HG03378 (cell line): Measurements from ENCODE around the gene CA12.

Experiments used
- ATAC-seq: cut with Tn5 transposase; IDR thresholded peaks from one replicate; pipeline ENCODE4 v1.9.1; 2021; ENCODE audit warnings: mild to moderate bottlenecking, moderate library complexity; ENCODE audit not compliant: unreplicated experiment

CA12 gene

DNA sequence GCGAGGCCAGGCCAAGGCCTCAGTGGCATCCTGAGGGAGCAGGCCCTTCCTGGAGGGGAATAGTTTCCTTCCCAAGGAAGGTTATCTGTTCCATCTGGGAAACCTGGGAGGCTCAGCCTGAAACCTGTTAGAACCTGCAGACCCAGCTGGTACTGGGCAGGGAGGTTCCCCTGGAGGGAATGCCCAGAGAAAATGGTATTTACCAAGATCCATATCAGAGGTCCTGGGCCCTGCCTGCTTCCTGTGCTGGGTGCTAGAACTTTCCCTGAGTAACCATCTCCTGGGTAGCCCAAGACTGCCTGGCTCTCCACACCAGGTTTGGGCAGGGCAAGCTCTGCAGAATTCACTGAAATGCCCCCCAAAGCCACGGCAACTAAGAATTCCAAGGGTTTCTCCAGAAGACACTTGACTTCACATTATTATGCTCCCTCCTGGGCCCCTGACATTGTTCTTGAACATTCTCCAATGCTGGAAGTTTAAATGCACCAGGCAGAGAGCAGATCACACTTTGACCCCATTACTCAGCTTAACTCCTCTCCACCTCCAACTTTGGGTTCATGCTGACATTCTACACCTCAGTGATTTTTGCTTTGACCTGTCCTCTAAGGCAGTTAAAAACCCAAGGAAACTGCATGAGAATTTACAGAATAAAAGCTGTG, 2.0 kb downstream of the CA12 start:
- ATAC-seq, result no peak

DNA sequence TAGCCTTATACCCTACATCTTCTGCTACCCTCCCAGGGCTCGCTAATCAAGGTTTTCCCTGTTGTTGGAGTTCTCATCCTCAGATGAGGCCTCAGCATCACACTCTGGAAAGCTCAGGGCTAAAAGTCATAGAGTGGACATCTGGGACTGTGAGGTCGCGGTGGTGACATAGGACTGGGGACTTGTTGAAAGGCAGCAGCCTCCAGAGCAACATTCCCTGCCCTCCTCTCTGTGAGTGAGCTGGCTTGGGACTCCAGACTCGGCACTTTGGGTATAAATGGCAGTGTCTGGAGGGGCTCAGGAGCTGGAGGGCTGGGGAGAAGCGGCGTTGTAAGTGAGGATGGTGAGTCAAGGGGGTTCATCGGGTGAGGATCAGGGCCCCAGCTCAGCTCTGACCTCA, 2.7 kb downstream of the CA12 start:
- no peak for ATAC-seq

DNA sequence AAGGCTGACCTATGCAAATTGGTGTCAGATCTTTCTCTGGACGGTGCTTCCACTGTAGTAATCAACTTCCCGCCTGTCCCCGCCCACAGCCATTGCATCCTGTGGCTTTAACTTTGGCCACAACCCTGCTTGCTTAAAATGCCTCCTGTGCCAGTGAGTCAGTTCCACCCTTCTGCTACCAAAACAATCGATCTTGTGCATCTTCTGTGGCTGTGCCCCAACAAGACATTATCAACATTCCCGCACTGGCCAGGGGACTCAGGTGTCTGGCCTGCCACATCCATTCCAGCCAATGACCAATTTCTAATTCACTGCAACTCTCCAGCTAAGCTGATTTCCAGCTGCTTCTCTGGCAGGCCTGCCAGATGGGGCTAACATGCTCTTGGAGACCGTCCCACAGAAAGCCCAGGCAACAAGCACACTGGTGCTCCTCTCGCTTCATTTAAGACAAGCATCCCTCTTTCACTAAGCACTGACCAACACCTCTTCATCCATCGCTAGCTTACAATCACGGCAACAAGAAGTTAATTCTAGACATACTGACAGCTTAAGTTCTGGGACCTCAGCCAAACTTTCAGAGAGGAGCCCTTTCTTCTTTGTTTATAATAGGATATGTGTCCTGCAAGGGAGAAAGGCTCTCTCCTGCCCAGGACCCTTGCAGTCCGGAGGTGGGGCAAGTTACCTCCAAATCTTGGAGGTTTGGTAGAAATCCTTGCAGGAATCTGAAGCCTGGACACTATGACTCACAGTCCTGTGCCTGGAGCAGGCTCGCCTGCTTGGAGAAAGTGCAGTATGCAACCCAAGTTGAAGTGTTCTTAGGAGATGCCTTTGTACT, 6.7 kb downstream of the CA12 start:
- ATAC-seq, result no peak

DNA sequence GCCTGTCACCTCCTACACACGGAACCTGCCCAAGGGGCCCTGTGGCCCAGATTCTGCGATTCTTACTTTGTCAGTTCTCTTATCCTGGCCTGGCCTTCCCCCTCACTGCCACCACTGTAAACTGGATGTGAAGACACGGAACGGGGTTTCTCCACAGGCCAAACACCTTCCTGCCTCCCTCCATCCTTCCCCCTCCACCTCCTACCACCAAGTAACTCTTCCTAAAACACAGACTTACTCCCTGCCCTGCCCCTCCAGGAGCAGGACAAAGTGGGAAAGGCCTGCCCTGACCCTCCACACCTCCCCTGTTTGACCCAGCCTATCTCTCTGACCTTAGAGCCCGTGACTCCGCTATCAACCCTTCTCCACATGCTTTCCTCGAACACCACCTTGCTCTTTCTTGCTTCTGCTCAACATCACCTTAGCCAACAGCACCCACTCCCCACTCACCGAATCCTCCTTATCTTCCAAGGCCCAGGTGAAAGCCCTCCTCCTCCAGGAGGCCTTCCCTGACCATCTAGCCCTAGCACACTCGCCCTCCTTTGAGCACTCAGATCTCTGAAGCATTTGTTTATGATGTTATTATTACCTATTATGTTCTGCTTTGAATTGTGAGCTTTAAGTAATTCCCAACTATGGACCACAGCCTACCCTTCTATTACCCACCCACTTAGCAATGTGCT, 7.6 kb downstream of the CA12 start:
- ATAC-seq, result no peak

DNA sequence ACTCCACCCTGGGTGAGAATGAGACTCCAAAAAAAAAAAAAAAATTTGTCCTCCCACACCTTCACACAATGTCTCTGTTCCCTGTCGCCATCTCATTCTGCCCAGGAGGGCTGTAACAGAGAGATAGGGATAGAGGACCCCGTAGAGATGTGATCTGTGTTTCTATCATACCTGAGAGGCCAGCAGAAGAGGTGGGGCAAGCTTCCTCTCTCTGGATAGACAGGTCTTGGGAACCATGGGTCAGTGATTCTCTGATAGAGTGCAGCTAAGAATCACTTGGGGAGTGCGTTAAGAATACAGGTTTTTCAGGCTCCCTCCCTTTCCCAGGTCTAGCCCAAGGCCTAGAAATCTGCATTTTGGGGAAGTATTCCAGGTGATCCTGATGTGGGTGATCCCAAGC, 8.3 kb downstream of the CA12 start:
- ATAC-seq, result no peak

DNA sequence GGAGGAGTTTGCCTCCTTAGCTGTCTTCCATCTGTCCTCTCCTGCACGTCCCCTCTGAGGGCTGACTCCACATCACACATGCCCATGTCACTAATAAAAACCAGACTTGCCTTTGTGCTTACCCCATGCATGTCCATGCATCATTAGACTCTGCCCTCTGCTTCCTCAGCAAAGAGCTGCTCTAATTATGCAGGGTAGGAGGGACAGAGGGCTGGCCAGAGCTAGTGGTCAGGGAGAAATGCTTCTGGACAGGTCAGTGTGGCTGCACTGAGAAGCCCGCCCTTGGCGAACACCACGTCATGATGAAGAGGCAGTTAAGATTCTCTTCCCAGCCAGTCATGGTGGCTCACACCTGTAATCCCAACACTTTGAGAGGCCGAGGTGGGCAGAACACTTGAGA, 8.9 kb downstream of the CA12 start:
- ATAC-seq, result no peak

DNA sequence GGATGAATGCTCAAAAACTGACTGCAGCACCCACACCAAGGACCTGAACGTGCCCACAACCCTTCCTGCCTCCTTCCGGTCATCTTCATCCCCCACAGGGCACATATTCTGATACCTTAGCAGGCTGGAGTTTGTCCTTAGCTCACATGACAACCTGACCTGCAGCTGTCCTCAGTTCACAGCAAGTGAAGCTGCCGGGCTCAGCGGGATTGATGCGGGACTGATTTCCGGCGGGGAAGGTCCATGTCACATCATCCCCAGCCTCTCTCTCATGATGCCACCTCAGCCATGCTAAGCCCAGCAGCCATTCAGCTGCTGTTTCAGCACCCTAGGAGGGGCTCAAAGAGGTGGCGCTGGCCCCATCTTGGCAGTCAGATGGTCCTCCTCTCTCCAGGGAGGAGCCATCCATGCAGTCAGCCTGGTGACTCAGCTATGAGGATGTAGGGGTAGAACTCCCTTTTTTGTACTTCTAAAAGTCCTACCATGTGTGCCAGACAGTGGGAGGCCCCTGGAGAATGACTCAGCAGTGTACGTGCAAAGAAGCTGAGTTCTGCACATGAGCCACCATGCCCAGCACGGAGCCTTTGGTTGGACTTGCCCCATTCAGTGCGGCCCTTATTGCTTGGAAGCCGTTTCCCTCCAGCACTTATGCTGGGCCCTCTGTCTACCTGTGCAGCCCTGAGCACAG, 9.5 kb downstream of the CA12 start:
- no peak for ATAC-seq

DNA sequence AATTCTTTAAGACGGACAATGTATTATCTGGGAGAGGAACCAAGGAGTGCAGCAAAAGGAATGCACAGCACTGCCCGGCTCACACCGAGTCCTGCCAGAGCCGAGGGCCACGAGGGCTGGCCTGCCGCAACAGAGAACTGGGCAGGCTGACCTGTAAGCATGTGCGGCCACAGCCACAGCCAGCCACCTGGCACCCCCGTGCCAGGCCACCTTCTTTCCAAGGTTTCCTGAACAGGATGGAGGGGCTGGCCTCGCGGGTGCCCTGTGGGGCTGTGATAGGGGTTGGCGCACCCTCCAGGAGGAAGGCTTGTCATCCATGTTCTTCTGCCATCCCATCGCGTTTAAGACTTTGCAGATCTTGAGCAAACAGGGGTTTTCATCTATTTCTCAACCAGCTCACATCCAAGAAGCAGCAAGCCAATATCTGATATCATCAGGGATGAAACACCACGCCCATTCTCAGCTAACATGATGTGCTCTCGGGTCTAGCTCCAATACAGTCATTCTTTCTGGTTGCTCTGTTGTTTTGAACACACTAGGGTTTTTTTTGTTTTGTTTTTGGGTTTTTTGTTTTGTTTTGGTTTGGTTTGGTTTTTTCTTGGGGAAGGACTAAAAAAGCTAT, 10.2 kb downstream of the CA12 start:
- no peak for ATAC-seq

DNA sequence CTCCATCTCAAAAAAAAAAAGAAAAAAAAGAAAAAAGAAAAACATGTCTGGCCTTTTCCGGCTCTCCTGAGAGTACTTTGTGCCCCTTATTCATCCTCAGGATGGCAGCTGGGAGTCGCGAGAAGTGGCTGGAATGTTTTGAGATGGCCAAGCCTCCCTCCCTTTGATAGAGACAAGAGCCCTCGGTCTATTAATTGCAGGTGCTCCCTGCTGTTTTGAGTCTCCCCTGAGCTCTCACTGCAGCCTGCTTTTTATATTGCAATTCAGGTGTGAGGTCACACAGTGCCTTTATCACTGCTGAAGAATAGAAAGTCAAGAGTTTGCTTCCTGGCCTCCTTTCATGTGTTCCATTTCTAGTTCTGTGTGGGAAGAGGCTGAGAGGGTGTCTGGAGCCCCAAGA, 10.9 kb downstream of the CA12 start:
- no peak for ATAC-seq

DNA sequence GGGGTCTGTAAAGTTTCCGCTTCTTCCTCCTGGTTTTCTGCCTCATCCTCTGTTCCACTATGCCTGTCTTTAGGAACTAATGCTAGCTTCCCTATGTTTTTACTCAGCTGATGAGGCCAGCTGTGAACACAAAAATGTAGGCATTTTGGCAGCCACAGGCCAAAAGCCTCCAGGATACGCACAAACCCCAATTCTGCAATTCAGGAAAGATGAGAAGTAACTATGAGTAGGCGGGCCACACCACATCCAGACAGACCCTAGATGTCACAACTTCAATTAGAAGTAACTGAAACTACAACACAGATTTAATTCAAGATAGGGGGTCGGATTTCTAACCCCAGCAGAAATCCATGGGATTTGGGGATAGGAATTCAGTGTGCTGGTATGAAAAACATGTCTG, 11.9 kb downstream of the CA12 start:
- no peak for ATAC-seq

DNA sequence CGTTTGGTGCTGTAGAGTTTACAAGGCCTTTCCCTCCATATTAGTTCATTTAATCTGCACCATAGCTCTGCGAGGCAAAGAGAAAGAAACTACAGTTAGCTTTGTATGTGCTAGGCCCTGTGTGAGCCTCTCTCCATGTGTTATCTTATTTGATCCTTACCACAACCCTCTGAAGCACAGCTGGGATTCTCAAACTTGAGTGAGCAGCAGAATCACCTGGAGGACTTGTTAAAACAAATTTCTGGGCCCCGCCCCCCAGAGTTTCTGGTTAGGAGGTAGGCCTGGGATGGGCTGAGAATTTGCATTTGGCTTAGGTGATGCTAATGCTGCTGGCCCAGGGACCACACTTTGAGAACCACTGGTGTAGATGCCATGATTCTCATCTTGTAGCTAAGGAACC, 12.3 kb downstream of the CA12 start:
- ATAC-seq, result no peak

DNA sequence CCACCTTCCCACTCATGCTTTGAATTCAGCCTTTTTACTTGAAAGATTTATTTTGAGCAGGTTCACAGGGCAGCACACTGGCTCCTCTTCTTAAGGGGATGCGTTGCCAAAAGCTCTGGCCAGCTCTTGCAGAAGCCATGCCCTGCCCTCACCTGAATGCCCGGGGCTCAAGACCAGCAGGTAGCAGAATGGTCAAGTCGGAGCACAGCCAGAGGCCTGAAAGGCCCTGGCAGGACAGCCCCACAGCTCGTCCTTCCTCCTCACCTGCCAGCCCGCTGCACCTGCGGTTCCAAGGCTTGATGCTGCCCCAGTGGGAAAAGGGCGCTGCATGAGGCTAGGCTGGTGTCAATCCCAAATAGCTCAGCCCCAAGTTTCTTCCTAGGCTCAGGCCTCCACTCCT, 13.1 kb downstream of the CA12 start:
- ATAC-seq, result no peak

DNA sequence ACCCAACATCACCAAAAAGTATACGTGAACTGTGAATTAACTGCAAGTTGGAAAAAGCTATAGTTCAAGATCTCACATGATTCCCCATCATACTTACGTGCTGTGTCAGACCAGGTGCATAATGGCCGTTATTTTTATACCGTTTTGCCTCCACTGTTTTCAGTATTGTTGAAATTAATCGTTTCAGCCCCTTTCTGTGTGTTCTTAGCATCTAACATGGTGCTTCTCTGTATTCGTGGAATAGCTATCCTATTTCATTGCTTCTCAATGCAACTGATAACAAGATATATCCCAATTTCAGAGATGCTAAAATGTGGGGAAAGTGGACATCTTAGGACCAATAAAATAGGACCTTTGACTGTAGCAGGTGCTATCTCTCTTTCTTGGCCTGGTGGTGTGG, 13.7 kb downstream of the CA12 start:
- ATAC-seq, result no peak

DNA sequence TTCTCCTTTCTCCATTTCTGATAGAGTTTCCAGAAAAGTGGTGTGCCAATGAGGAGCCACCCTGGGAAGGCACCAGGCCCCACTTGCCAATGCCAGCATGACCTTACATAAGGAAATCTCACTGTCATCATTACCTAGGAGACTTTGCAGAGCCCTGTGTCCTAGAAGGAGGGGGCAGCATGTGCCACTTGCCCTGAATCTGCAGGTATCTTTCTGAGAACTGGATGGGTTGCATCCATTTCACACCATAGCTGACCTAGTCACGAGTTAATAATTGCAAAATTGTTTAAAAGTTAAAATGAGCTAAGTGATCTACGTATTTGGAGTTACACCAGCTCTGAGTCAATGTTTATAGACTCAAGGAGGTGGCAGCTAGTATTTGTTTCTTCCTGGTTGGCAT, 14.3 kb downstream of the CA12 start:
- ATAC-seq, result no peak

DNA sequence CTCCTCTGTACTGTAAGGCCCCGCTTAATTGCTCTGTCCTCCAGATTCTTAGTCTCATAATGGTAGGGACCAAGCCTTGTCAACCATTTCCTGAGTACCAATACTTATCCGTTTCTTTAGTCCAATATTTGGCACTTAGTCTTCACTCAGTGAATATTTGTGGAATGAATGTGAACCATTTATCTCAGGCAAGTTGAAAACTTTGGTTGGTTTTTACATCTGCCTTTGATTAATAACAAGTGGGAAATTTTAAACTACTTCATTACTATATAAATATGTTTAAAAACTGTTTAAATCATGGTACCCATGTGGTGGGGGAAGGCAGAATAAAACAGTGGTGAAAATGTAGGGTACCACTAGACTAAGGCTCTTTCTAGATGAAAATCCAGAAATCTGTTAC, 15.2 kb downstream of the CA12 start:
- no peak for ATAC-seq

DNA sequence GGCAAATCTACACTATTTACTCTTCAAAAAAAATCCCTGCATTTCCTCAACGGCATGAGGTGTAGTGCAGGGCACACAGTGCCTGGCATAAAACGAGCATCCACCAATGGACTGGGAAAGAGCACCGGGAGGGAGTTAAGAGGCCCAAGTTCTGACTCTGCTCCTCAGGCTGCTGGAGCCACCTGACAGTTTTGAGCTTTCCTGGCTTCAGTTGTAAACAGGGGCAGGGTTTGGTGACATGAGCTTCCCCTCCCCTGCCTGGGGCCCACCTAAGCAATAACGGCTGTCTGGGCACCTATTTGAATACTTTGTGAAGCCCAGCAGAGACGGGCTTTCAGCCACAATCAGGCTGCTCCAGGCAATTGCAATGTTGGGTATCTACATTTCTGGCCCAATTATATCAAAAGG, 16.4 kb downstream of the CA12 start:
- ATAC-seq, result no peak

DNA sequence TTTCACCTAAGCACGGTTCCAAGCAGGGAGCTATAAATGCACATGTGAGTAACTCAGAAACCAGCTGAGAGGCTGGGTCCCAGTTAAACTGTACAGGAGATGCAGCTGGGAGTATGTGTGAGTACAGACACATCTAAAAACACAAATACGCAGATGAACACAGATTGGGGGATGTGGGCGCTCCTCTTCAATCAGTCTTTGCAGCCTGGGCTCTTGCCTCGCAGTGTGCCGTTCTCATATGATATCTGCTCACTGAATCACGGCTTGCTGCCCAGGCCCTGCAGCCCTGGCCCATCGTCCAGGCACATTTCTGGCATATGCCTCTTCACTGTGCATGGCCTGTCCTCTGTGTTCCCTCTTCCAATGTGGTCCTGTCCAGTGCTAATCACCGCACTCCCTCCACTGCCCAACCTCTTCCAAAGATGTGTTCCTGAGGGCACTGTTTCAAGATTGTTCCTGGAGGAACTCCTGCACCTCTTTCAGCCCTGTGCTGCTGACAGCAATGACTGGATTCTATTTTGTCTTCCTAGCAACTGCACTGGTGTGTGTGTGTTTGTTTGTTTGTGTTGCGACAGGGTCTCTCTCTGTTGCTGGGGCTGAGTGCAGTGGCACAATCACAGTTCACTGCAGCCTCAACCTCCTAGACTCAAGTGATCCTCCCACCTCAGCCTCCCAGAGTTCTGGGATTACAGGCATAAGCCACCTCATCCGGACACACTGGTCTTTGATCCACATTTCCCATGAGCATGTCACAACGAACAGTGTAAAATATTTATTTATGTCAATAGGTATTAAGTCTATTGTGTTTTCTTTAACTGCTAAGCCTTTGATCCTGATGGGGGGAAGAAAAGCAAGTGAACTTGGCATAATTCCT, 17.0 kb downstream of the CA12 start:
- ATAC-seq, result no peak

DNA sequence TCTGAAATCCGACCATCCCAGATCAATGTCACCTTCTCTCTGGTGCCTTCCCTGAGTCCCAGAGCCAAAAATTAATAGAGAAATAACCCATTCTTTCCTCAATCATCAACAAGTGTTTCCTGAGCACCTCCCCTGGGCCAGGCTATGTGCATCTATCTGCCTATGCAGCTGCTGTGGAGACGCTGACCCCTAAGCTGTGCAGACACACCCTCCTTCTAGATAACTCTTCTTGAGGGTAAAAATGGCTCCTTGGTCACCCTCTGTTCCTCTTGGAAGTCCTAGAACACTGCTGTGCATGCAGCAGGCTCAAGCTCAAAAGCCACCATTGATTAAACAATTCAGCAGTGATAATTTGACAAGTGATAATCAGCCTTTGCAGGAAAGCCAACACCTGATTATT, 18.4 kb downstream of the CA12 start:
- no peak for ATAC-seq

DNA sequence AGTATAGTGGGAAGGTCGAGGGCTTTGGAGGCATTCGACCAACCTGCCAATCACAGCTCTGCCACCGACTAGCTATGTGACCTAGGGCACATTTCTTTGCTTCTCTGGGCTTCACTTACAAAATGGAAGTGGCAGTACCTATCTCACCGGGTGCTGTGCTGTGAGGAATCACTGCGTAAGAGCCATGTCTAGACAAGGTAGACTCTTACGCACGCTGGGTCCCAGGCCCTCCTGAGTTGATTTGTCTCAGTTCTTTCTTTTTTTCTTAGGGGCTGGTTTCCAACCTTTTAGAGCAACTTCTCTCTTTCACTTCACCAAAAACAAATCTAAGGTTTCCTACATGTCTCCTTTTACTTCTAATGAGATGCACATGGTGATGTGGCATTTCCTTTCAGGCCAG, 18.8 kb downstream of the CA12 start:
- no peak for ATAC-seq

DNA sequence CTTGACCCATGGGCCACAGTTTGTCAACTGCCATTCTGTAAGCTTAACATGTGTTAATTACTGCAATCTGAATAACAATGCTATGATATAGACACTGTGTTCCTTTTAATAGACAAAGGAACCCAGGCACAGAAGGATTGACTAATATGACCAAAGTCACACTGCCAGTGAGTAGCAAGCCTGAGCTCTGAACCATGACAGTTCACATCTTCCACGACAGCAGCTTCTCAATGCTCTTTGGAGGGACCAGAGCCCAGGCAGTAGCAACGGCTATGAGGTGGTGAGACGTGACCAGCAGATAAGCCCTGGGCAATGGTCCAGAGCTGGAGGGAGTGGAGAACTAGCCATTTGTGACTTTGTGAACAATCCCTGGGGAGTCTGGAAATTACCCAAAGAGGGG, 19.4 kb downstream of the CA12 start:
- ATAC-seq, result no peak
